C4-2B (cell line): Measurements from ENCODE around the gene PARD3B.

Experiments
- ZFX ChIP-seq: fragments of 450-650 bp; IDR thresholded peaks from 2 replicates; pipeline ENCODE4 v1.6.1; 2017
- TF ChIP-seq, protein P1 (sequence below): fragments of 450-650 bp; conservative IDR thresholded peaks from 2 replicates; pipeline ENCODE4 v1.5.1; 2017; ENCODE audit warnings: mild to moderate bottlenecking

DNA sequence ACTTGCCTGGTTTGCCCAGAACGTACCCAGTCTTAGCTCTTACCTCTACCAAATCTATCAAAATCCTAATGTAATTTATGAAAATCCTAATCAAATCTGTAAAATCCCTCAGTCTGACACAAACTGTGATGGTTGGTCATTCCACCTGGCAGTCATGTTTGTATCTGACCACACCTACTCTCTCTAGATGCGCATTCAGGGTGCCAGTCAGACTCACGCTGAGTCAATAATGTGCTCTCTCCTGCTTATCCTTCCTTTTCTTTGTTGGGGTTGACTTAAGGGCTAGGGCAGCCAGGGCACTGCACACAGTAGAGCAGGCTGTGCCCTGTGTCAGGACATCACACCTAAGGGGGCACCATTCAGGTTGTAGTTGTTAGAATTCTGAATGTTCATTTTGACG lies 48.5 kb upstream of the PARD3B start:
- TF ChIP-seq, protein P1, sequence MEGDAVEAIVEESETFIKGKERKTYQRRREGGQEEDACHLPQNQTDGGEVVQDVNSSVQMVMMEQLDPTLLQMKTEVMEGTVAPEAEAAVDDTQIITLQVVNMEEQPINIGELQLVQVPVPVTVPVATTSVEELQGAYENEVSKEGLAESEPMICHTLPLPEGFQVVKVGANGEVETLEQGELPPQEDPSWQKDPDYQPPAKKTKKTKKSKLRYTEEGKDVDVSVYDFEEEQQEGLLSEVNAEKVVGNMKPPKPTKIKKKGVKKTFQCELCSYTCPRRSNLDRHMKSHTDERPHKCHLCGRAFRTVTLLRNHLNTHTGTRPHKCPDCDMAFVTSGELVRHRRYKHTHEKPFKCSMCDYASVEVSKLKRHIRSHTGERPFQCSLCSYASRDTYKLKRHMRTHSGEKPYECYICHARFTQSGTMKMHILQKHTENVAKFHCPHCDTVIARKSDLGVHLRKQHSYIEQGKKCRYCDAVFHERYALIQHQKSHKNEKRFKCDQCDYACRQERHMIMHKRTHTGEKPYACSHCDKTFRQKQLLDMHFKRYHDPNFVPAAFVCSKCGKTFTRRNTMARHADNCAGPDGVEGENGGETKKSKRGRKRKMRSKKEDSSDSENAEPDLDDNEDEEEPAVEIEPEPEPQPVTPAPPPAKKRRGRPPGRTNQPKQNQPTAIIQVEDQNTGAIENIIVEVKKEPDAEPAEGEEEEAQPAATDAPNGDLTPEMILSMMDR: no peak
- TF ChIP-seq ZFX: no peak
